GM12878 (cell line): Measurements from ENCODE around the gene BZW1. TPM values are rescaled to one million over a fixed set of nuclear protein-coding genes. Genes with fewer than 3 reads are reported as not detected.

Experiments
- ATAC-seq: fragments of 200-7000 bp; cut with Tn5 transposase; 3 replicates; pipeline ENCODE4 v1.9.1; 2020; ENCODE audit warnings: mild to moderate bottlenecking, moderate library complexity
- BruUV-seq: library from RNA; stranded (reverse); fragments of 400-500 nt; replicated peaks from 2 replicates; lab custom pipeline; 2021; lab: Mats Ljungman, UMichigan
- CTCF ChIA-PET: fragments of 300-600 bp; sonication (Branson Sonifier 250); formaldehyde crosslinking; extraction: SDS; loops from one replicate; lab custom pipeline; 2021; ENCODE audit warnings: inconsistent platforms; lab: Yijun Ruan, JAX
- POLR2A ChIA-PET: fragments of 350-600 bp; formaldehyde crosslinking; extraction: SDS; loops from one replicate; lab custom pipeline; 2021; ENCODE audit warnings: inconsistent platforms; lab: Charles Lee
- RAD21 ChIA-PET: fragments of 300-600 bp; sonication (Branson Sonifier 250); formaldehyde crosslinking; loops from one replicate; lab custom pipeline; 2023; ENCODE audit warnings: antibody characterized with exemption; ENCODE audit not compliant: unreplicated experiment; lab: Charles Lee
- SMC1A ChIA-PET: fragments of 300-600 bp; sonication (Branson Sonifier 250); formaldehyde crosslinking; loops from one replicate; lab custom pipeline; 2023; ENCODE audit not compliant: unreplicated experiment, uncharacterized antibody; lab: Charles Lee
- DNase-seq: peaks from one replicate; pipeline ENCODE4 v3.0.0-alpha.2; 2011; ENCODE audit warnings: low read depth, low spot score
- FAIRE-seq: peaks from 3 replicates; lab custom pipeline; 2011; peaks lifted over from hg19 to GRCh38; lab: Jason Lieb, UNC
- H2AFZ ChIP-seq: 2 replicates; pipeline ENCODE4 v1.6.0; 2011; ENCODE audit warnings: low read depth, low read length, control low read depth; ENCODE audit not compliant: control insufficient read depth
- H3K27ac ChIP-seq: 2 replicates; pipeline ENCODE4 v1.5.1; 2011; ENCODE audit warnings: control low read depth; ENCODE audit not compliant: control insufficient read depth, insufficient read depth
- H3K27me3 ChIP-seq, 2 experiments: replicated peaks in 1 of 2; 2 replicates each; pipeline versions ENCODE4 v1.6.0 to v1.6.1; 2011; ENCODE audit warnings: low read length in 1 of 2; ENCODE audit not compliant: control insufficient read depth in 2 of 2, insufficient read depth in 2 of 2
- H3K36me3 ChIP-seq, 2 experiments: 2 replicates each; pipeline ENCODE4 v1.5.1; 2011; ENCODE audit warnings: low read length in 1 of 2; ENCODE audit not compliant: control insufficient read depth in 2 of 2, insufficient read depth in 2 of 2
- H3K4me1 ChIP-seq: 2 replicates; pipeline ENCODE4 v1.6.1; 2011; ENCODE audit warnings: mild to moderate bottlenecking, low read length, moderate library complexity, mixed read lengths; ENCODE audit not compliant: control insufficient read depth, insufficient read depth
- H3K4me2 ChIP-seq: 2 replicates; pipeline ENCODE4 v1.6.0; 2011; ENCODE audit warnings: control low read depth; ENCODE audit not compliant: control insufficient read depth, insufficient read depth
- H3K4me3 ChIP-seq: fragments of 200-600 bp; sonication (generic); 2 replicates; pipeline ENCODE4 v1.5.1; 2016
- H3K79me2 ChIP-seq: 2 replicates; pipeline ENCODE4 v1.6.0; 2011; ENCODE audit warnings: low read length; ENCODE audit not compliant: control insufficient read depth, insufficient read depth
- H3K9ac ChIP-seq: 2 replicates; pipeline ENCODE4 v1.8.0; 2011; ENCODE audit warnings: low read length, control low read depth, mixed read lengths; ENCODE audit not compliant: control insufficient read depth, insufficient read depth
- H3K9me3 ChIP-seq: replicated peaks from 3 replicates; pipeline ENCODE4 v1.5.1; 2011; ENCODE audit warnings: mild to moderate bottlenecking, low read length; ENCODE audit not compliant: control insufficient read depth, insufficient read depth
- H4K20me1 ChIP-seq: 2 replicates; pipeline ENCODE4 v1.6.0; 2011; ENCODE audit not compliant: control insufficient read depth, insufficient read depth
- ATF3 ChIP-seq: IDR thresholded peaks from 2 replicates; pipeline ENCODE4 v1.6.1; 2011; ENCODE audit warnings: low read depth, mild to moderate bottlenecking, low read length, moderate library complexity, borderline replicate concordance; ENCODE audit errors: extremely low read depth
- CREB1 ChIP-seq: IDR thresholded peaks from 2 replicates; pipeline ENCODE4 v1.6.1; 2012; ENCODE audit warnings: low read depth, mild to moderate bottlenecking, inconsistent platforms
- GATAD2B ChIP-seq: fragments of 450-650 bp; conservative IDR thresholded peaks from 2 replicates; pipeline ENCODE4 v1.6.1; 2017; ENCODE audit warnings: low read depth, mild to moderate bottlenecking, moderate library complexity
- KLF5 ChIP-seq: fragments of 450-650 bp; IDR thresholded peaks from 2 replicates; pipeline ENCODE4 v1.6.1; 2014; ENCODE audit warnings: mild to moderate bottlenecking; ENCODE audit not compliant: partially characterized antibody
- MXI1 ChIP-seq: fragments of 150-350 bp; IDR thresholded peaks from 2 replicates; pipeline ENCODE4 v1.6.1; 2011; ENCODE audit warnings: low read depth, mild to moderate bottlenecking, inconsistent platforms, low read length, improper control_type of control experiment
- NFYA ChIP-seq: IDR thresholded peaks from 2 replicates; pipeline ENCODE4 v1.6.1; 2011; ENCODE audit warnings: low read depth, mild to moderate bottlenecking, low read length, improper control_type of control experiment, borderline replicate concordance
- SMARCA5 ChIP-seq: fragments of 450-650 bp; IDR thresholded peaks from 2 replicates; pipeline ENCODE4 v1.6.1; 2017; ENCODE audit warnings: mild to moderate bottlenecking
- YBX1 ChIP-seq: fragments of 450-650 bp; IDR thresholded peaks from 2 replicates; pipeline ENCODE4 v1.6.1; 2016; ENCODE audit warnings: antibody characterized with exemption
- WGBS: methylation state at CpG from one replicate; pipeline ENCODE4 v1.1.6; 2016; ENCODE audit warnings: low lambda C conversion rate; ENCODE audit not compliant: insufficient replicate concordance, insufficient coverage; ENCODE audit errors: missing lambda C conversion rate; 5-methylcytosine and 5-hydroxymethylcytosine counted together
- in situ Hi-C: fragments of 300-500 bp; cut with MboI; formaldehyde crosslinking; loops from 9 replicates; pipeline ENCODE4 v1.14.3; 2018; ENCODE audit warnings: mixed read lengths
- intact Hi-C: fragments of 100-400 bp; cut with micrococcal nuclease; formaldehyde crosslinking; loops from one replicate; pipeline ENCODE4 v1.14.2; 2022; ENCODE audit not compliant: unreplicated experiment
- polyA plus RNA-seq, 11 experiments: library from polyadenylated mRNA; depleted of rRNA in 4 of 11; unstranded in 6 of 11; stranded (reverse) in 5 of 11; fragments of >200 nt; fragmentation: Nextera tagmentation in 4 of 11; fragmentation: Illumina TruSeq in 1 of 11; extraction: Ambion mirVana in 4 of 11; extraction: Trizol in 1 of 11; gene quantifications; 1 replicate in 1 of 11; 2 replicates in 10 of 11; pipeline versions ENCODE4 v1.2.1 to v1.2.3, GENCODE V29; 2011 to 2016; ENCODE audit warnings: inconsistent platforms in 2 of 11, missing spikeins in 2 of 11, low read depth in 1 of 11
- total RNA-seq, 4 experiments: library from RNA; depleted of rRNA in 3 of 4; stranded (reverse); fragments of >200 nt in 3 of 4; fragmentation: Illumina TruSeq in 1 of 4; extraction: Trizol in 1 of 4; gene quantifications; 2 replicates each; pipeline versions ENCODE4 v1.2.1 to v1.2.3, GENCODE V29; 2013 to 2021
- TF ChIP-seq, protein P1 (sequence below): IDR thresholded peaks from 2 replicates; pipeline ENCODE4 v1.6.1; 2012; ENCODE audit warnings: low read depth, low read length, improper control_type of control experiment
- TF ChIP-seq, protein P2 (sequence below): IDR thresholded peaks from 2 replicates; pipeline ENCODE4 v1.6.1; 2012; ENCODE audit warnings: mild to moderate bottlenecking, low read depth, low read length
- TF ChIP-seq, protein P3 (sequence below): fragments of 450-650 bp; IDR thresholded peaks from 2 replicates; pipeline ENCODE4 v1.6.1; 2017; ENCODE audit warnings: mild to moderate bottlenecking, moderate library complexity

The BZW1 gene
- total and polyA plus RNA-seq, 10 of the 15 experiments (the other 5 are each of a cell fraction or from before 2014, with no cell fraction given), result 186 to 349 (median 269) TPM

- TF ChIP-seq, protein P1, sequence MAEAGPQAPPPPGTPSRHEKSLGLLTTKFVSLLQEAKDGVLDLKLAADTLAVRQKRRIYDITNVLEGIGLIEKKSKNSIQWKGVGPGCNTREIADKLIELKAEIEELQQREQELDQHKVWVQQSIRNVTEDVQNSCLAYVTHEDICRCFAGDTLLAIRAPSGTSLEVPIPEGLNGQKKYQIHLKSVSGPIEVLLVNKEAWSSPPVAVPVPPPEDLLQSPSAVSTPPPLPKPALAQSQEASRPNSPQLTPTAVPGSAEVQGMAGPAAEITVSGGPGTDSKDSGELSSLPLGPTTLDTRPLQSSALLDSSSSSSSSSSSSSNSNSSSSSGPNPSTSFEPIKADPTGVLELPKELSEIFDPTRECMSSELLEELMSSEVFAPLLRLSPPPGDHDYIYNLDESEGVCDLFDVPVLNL, result no peak
- TF ChIP-seq YBX1 (no peak), SMARCA5 (no peak), NFYA (no peak)
- TF ChIP-seq, all 136 proteins: peak for 0
Measured at GRCh38 chr2:200773083-200773482, 38.6 kb upstream of the BZW1 start (continued).

GRCh38 chr2:200774920-200775319 lies 36.8 kb upstream of the BZW1 start:
- H3K36me3 ChIP-seq, result no peaks in the 10 kb centered on the region
- no peak overlapping the region for H3K9ac ChIP-seq
- FAIRE-seq (no peak), ATAC-seq (no peak), DNase-seq (no peak)
- ChIA-PET RAD21 (no interaction called here), SMC1A (interaction anchor here (0.6 kb wide), 1 partner anchor 39 kb away, joined by 3 read pairs; no protein-coding TSS in a partner anchor), POLR2A (no interaction called here), CTCF (no interaction called here)
- H2AFZ ChIP-seq, result no peak overlapping the region
- no peaks in the 10 kb centered on the region; a peak in 1 of 4 replicates for H3K27me3 ChIP-seq
- H3K27ac ChIP-seq, result no peak overlapping the region
- in situ Hi-C loops (no loop called here), intact Hi-C loops (no loop called here)
- 71% methylated on average over 1 of the region's 1 CpG for WGBS
- no peaks in the 10 kb centered on the region for H3K4me1 ChIP-seq
- no peaks in the 10 kb centered on the region for H3K79me2 ChIP-seq
- H3K4me2 ChIP-seq, result no peak overlapping the region
- no peak overlapping the region for H3K4me3 ChIP-seq
- no TSS peak for BruUV-seq
- peaks cover 3% of the 10 kb centered on the region; the same call in 2 of the 3 replicates for H3K9me3 ChIP-seq
- no peaks in the 10 kb centered on the region for H4K20me1 ChIP-seq
- TF ChIP-seq, protein P2, sequence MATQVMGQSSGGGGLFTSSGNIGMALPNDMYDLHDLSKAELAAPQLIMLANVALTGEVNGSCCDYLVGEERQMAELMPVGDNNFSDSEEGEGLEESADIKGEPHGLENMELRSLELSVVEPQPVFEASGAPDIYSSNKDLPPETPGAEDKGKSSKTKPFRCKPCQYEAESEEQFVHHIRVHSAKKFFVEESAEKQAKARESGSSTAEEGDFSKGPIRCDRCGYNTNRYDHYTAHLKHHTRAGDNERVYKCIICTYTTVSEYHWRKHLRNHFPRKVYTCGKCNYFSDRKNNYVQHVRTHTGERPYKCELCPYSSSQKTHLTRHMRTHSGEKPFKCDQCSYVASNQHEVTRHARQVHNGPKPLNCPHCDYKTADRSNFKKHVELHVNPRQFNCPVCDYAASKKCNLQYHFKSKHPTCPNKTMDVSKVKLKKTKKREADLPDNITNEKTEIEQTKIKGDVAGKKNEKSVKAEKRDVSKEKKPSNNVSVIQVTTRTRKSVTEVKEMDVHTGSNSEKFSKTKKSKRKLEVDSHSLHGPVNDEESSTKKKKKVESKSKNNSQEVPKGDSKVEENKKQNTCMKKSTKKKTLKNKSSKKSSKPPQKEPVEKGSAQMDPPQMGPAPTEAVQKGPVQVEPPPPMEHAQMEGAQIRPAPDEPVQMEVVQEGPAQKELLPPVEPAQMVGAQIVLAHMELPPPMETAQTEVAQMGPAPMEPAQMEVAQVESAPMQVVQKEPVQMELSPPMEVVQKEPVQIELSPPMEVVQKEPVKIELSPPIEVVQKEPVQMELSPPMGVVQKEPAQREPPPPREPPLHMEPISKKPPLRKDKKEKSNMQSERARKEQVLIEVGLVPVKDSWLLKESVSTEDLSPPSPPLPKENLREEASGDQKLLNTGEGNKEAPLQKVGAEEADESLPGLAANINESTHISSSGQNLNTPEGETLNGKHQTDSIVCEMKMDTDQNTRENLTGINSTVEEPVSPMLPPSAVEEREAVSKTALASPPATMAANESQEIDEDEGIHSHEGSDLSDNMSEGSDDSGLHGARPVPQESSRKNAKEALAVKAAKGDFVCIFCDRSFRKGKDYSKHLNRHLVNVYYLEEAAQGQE, result no peak
- TF ChIP-seq, protein P3, sequence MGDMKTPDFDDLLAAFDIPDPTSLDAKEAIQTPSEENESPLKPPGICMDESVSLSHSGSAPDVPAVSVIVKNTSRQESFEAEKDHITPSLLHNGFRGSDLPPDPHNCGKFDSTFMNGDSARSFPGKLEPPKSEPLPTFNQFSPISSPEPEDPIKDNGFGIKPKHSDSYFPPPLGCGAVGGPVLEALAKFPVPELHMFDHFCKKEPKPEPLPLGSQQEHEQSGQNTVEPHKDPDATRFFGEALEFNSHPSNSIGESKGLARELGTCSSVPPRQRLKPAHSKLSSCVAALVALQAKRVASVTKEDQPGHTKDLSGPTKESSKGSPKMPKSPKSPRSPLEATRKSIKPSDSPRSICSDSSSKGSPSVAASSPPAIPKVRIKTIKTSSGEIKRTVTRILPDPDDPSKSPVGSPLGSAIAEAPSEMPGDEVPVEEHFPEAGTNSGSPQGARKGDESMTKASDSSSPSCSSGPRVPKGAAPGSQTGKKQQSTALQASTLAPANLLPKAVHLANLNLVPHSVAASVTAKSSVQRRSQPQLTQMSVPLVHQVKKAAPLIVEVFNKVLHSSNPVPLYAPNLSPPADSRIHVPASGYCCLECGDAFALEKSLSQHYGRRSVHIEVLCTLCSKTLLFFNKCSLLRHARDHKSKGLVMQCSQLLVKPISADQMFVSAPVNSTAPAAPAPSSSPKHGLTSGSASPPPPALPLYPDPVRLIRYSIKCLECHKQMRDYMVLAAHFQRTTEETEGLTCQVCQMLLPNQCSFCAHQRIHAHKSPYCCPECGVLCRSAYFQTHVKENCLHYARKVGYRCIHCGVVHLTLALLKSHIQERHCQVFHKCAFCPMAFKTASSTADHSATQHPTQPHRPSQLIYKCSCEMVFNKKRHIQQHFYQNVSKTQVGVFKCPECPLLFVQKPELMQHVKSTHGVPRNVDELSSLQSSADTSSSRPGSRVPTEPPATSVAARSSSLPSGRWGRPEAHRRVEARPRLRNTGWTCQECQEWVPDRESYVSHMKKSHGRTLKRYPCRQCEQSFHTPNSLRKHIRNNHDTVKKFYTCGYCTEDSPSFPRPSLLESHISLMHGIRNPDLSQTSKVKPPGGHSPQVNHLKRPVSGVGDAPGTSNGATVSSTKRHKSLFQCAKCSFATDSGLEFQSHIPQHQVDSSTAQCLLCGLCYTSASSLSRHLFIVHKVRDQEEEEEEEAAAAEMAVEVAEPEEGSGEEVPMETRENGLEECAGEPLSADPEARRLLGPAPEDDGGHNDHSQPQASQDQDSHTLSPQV, result no peak
- TF ChIP-seq ATF3, result no peak
- TF ChIP-seq MXI1, result no peak
- no peak for TF ChIP-seq KLF5
- TF ChIP-seq GATAD2B, result no peak
- TF ChIP-seq CREB1, result no peak
